Type B pancreatic cell (in vitro differentiated cells): Measurements from ENCODE around the gene PURB. TPM values are rescaled to one million over a fixed set of nuclear protein-coding genes. Genes with fewer than 3 reads are reported as not detected.
A peak's percentile ranks its signal among the peaks of the same experiment; 100 is the strongest.

Experiments
- DNase-seq: peaks from one replicate; pipeline ENCODE4 v3.0.0; 2021; ENCODE audit warnings: mixed read lengths; ENCODE audit not compliant: unreplicated experiment; ENCODE audit errors: extremely low spot score
- H3K27ac Mint-ChIP-seq: 2 replicates; pipeline ENCODE4 v1.8.0; 2021; ENCODE audit warnings: mild to moderate bottlenecking, mixed read lengths
- H3K27me3 Mint-ChIP-seq: 2 replicates; pipeline ENCODE4 v1.8.0; 2021; ENCODE audit warnings: mixed read lengths
- H3K36me3 Mint-ChIP-seq: 2 replicates; pipeline ENCODE4 v1.8.0; 2021; ENCODE audit warnings: mixed read lengths
- H3K4me1 Mint-ChIP-seq: one replicate; pipeline ENCODE4 v1.8.0; 2021; ENCODE audit warnings: mixed read lengths; ENCODE audit not compliant: unreplicated experiment
- H3K4me3 Mint-ChIP-seq: 2 replicates; pipeline ENCODE4 v1.8.0; 2021; ENCODE audit warnings: mild to moderate bottlenecking, mixed read lengths
- H3K9me3 Mint-ChIP-seq: 2 replicates; pipeline ENCODE4 v1.8.0; 2021; ENCODE audit warnings: mixed read lengths
- CTCF ChIP-seq: fragments of 200-600 bp; sonication (generic); conservative IDR thresholded peaks from 2 replicates; pipeline ENCODE4 v1.5.0; 2021; ENCODE audit warnings: antibody characterized with exemption, mild to moderate bottlenecking
- total RNA-seq: library from RNA; stranded (reverse); gene quantifications from 2 replicates; pipeline ENCODE4 v1.2.1, GENCODE V29; 2021; ENCODE audit warnings: low replicate concordance

Gene PURB
- total RNA-seq, 1 donor from 2014 or later: 29.0 TPM

GRCh38 chr7:44883961-44884620 lies 1.2 kb downstream of the PURB start:
- Mint-ChIP-seq H3K4me1 (peaks cover 44% of the 10 kb centered on the region), H3K27ac (peak overlapping the region; percentile 96), H3K27me3 (no peaks in the 10 kb centered on the region), H3K4me3 (peak overlapping the region; percentile 94), H3K9me3 (no peaks in the 10 kb centered on the region), H3K36me3 (peaks cover 22% of the 10 kb centered on the region)
- no peak for TF ChIP-seq CTCF
- DNase-seq: no peak

- H3K4me1 Mint-ChIP-seq: peaks cover 44% of the 10 kb centered on the region
- H3K36me3 Mint-ChIP-seq: peaks cover 22% of the 10 kb centered on the region
- TF ChIP-seq CTCF: no peak
- H3K27ac Mint-ChIP-seq: peak overlapping the region; percentile 96
- DNase-seq: no peak
- H3K27me3 Mint-ChIP-seq: no peaks in the 10 kb centered on the region
- no peaks in the 10 kb centered on the region for H3K9me3 Mint-ChIP-seq
- H3K4me3 Mint-ChIP-seq: peak overlapping the region; percentile 94
Observed at GRCh38 chr7:44882899-44883298, 2.4 kb downstream of the PURB start.

GRCh38 chr7:44881610-44882009 lies 3.7 kb downstream of the PURB start:
- Mint-ChIP-seq H3K36me3 (peaks cover 28% of the 10 kb centered on the region), H3K27me3 (no peaks in the 10 kb centered on the region), H3K27ac (peak overlapping the region; percentile 96), H3K9me3 (no peaks in the 10 kb centered on the region), H3K4me3 (peak overlapping the region; percentile 82), H3K4me1 (peaks cover 44% of the 10 kb centered on the region)
- no peak for DNase-seq
- TF ChIP-seq CTCF: no peak

- Mint-ChIP-seq H3K27ac (peak overlapping the region; percentile 96), H3K27me3 (no peaks in the 10 kb centered on the region), H3K4me3 (peak overlapping the region; percentile 82), H3K9me3 (no peaks in the 10 kb centered on the region), H3K4me1 (peaks cover 44% of the 10 kb centered on the region), H3K36me3 (peaks cover 28% of the 10 kb centered on the region)
- DNase-seq: no peak
- TF ChIP-seq CTCF: no peak
Observed at GRCh38 chr7:44881066-44881600, 4.2 kb downstream of the PURB start.

- peaks cover 39% of the 10 kb centered on the region for H3K4me1 Mint-ChIP-seq
- no peaks in the 10 kb centered on the region for H3K27me3 Mint-ChIP-seq
- TF ChIP-seq CTCF: no peak
- peak overlapping the region; percentile 96 for H3K27ac Mint-ChIP-seq
- peak overlapping the region; percentile 82 for H3K4me3 Mint-ChIP-seq
- H3K9me3 Mint-ChIP-seq: no peaks in the 10 kb centered on the region
- peaks cover 28% of the 10 kb centered on the region for H3K36me3 Mint-ChIP-seq
- DNase-seq: no peak
Observed at GRCh38 chr7:44880317-44881018, 4.9 kb downstream of the PURB start.
